IPS-18a (cell line): ENCODE data around the gene SOSTDC1.
A peak's percentile ranks its signal among the peaks of the same experiment; 100 is the strongest.
"Not testable (repeated sequence)": the region's sequence is repeated elsewhere in the genome, so short reads cannot be mapped to it uniquely, and the experiment has no call there.

Source experiments
- H3K27ac ChIP-seq: one replicate; pipeline ENCODE4 v1.5.1; 2013; ENCODE audit warnings: low read length
- H3K27me3 ChIP-seq: one replicate; pipeline ENCODE4 v1.6.1; 2013; ENCODE audit warnings: mild to moderate bottlenecking, low read length; ENCODE audit not compliant: control insufficient read depth, insufficient read depth
- H3K36me3 ChIP-seq: one replicate; pipeline ENCODE4 v1.6.1; 2013; ENCODE audit warnings: low read depth, low read length; ENCODE audit not compliant: control insufficient read depth
- H3K4me1 ChIP-seq: one replicate; pipeline ENCODE4 v1.6.1; 2013; ENCODE audit warnings: low read depth, low read length; ENCODE audit not compliant: control insufficient read depth
- H3K4me3 ChIP-seq: one replicate; pipeline ENCODE4 v1.5.1; 2013; ENCODE audit warnings: low read length
- H3K9ac ChIP-seq: one replicate; pipeline ENCODE4 v1.6.1; 2013; ENCODE audit warnings: mild to moderate bottlenecking, low read length, moderate library complexity
- H3K9me3 ChIP-seq: one replicate; pipeline ENCODE4 v1.6.1; 2013; ENCODE audit warnings: low read depth, low read length; ENCODE audit not compliant: control insufficient read depth

Gene SOSTDC1, protein sequence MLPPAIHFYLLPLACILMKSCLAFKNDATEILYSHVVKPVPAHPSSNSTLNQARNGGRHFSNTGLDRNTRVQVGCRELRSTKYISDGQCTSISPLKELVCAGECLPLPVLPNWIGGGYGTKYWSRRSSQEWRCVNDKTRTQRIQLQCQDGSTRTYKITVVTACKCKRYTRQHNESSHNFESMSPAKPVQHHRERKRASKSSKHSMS

GRCh38 chr7:16465469-16466361 is at the start of gene SOSTDC1:
Gene SOSTDC1, minus strand, starts transcription at chr7:16465738. Its CDS starts 70 bp downstream, at chr7:16465668.
- no peak within 1 kb of the TSS for H3K9ac ChIP-seq
- no peak within 1 kb of the TSS for H3K27ac ChIP-seq
- H3K4me3 ChIP-seq = peak within 1 kb of the TSS; percentile 6
- no peaks in the 10 kb centered on the region for H3K27me3 ChIP-seq
- H3K9me3 ChIP-seq = no peaks in the 10 kb centered on the region
- peaks cover 35% of the 10 kb centered on the region for H3K4me1 ChIP-seq
- no peaks in the 10 kb centered on the region for H3K36me3 ChIP-seq

- Histone ChIP-seq H3K4me3 (no peak overlapping the region), H3K9ac (no peak overlapping the region), H3K4me1 (no peaks in the 10 kb centered on the region), H3K9me3 (no peaks in the 10 kb centered on the region), H3K27me3 (no peaks in the 10 kb centered on the region), H3K27ac (no peak overlapping the region), H3K36me3 (no peaks in the 10 kb centered on the region)
Measured at GRCh38 chr7:16514729-16515128, 49.2 kb upstream of the SOSTDC1 start.

- no peaks in the 10 kb centered on the region for H3K27me3 ChIP-seq
- H3K4me3 ChIP-seq = no peak overlapping the region
- H3K27ac ChIP-seq = no peak overlapping the region
- H3K4me1 ChIP-seq = no peaks in the 10 kb centered on the region
- H3K9me3 ChIP-seq = no peaks in the 10 kb centered on the region
- H3K36me3 ChIP-seq = no peaks in the 10 kb centered on the region
- no peak overlapping the region for H3K9ac ChIP-seq
Measured at GRCh38 chr7:16514271-16514670, 48.7 kb upstream of the SOSTDC1 start.

DNA sequence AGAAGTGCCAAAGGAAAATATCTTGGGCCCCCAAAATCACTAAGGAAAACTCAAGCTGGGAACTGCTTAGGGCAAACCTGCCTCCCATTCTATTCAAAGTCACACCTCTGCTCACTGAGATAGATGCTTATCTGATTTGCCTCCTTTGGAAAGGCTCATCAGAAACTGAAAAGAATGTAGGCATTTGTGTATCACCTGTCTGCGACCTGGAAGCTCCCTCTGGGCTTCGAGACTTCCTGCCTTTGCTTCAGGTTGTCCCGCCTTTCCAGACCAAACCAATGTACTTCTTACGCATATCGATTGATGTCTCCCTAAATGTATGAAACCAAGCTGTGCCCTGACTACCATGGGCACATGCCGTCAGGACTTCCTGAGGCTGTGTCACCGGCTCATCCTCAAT is 46.6 kb upstream of the SOSTDC1 start:
- H3K27ac ChIP-seq = no peak overlapping the region

DNA sequence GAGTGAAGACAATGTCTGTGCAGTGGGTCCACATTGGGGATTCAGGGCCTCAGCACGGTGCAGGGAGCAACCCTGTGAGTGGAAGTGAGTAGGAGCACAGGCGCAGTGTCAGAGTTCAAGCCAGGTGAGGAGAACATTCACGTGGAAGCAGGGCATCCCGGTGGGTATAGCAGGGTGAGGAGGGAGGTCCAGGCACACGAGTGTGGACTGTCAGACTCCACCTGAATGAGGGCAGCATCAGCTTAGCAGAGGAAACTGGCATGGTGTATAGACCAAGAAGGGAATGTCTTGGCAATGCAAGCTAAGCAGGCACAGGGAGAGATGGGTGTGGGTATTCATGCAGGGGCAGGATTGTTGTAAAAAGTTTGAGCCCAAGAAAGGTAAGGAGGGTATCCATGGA is 45.8 kb upstream of the SOSTDC1 start:
- Histone ChIP-seq H3K4me1 (no peaks in the 10 kb centered on the region), H3K27ac (no peak overlapping the region), H3K9ac (no peak overlapping the region), H3K36me3 (no peaks in the 10 kb centered on the region), H3K4me3 (no peak overlapping the region), H3K9me3 (no peaks in the 10 kb centered on the region), H3K27me3 (no peaks in the 10 kb centered on the region)

More for the DNA sequence above, 46.6 kb upstream of the SOSTDC1 start:
- Histone ChIP-seq H3K4me3 (no peak overlapping the region), H3K36me3 (no peaks in the 10 kb centered on the region), H3K9ac (no peak overlapping the region), H3K9me3 (no peaks in the 10 kb centered on the region), H3K4me1 (no peaks in the 10 kb centered on the region), H3K27me3 (no peaks in the 10 kb centered on the region)

DNA sequence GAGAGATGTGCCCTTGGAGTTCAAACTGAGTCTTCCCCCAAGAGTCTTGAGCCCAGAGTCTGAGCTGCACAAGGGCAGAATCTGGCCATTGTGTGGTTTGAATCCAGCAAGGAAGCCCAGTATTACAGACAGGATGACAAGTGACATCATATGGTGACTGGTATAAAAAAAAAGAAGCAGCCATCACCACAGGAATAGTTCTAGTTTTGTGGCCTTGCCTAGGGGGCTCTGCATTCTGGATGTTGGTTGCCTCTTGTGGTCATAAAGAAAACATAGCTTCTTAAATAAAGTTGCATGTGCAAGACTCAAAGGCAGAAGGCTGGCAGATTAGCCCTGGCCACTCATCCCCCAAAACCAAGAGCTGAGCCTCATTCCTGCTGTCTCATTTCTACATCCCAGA is 44.3 kb upstream of the SOSTDC1 start:
- Histone ChIP-seq H3K4me3 (no peak overlapping the region), H3K9me3 (no peaks in the 10 kb centered on the region), H3K27me3 (no peaks in the 10 kb centered on the region), H3K36me3 (no peaks in the 10 kb centered on the region), H3K4me1 (no peaks in the 10 kb centered on the region), H3K9ac (no peak overlapping the region), H3K27ac (no peak overlapping the region)

- not testable (repeated sequence) for H3K4me1 ChIP-seq, H3K4me3 ChIP-seq, H3K36me3 ChIP-seq, H3K27ac ChIP-seq, H3K9ac ChIP-seq, H3K27me3 ChIP-seq, H3K9me3 ChIP-seq
Measured at GRCh38 chr7:16506422-16506821, 40.9 kb upstream of the SOSTDC1 start.

DNA sequence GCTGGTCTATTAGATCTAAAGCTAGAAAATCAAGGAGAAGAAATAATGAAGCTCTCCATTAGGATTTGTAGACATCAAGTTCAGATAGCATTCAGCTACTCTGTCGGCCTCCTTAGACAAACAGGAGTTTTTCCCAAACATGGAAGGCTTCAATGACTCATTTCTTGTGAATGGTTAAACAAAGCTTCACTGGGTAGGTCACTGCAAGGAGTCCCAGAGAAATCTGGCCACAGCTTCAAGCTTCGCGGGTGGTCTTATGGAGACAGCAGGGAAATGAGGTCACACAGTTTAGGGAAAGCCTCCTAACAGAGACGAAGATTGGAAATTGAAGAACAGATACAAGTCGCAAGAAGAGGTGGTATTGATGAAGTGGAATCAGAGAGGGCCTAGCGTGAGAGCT is 38.5 kb upstream of the SOSTDC1 start:
- H3K9me3 ChIP-seq = no peaks in the 10 kb centered on the region
- H3K4me1 ChIP-seq = no peaks in the 10 kb centered on the region
- no peak overlapping the region for H3K27ac ChIP-seq
- no peaks in the 10 kb centered on the region for H3K36me3 ChIP-seq
- no peaks in the 10 kb centered on the region for H3K27me3 ChIP-seq
- H3K9ac ChIP-seq = no peak overlapping the region
- no peak overlapping the region for H3K4me3 ChIP-seq

- no peak overlapping the region for H3K4me3 ChIP-seq
- no peak overlapping the region for H3K27ac ChIP-seq
- H3K9ac ChIP-seq = no peak overlapping the region
- H3K36me3 ChIP-seq = no peaks in the 10 kb centered on the region
- no peaks in the 10 kb centered on the region for H3K27me3 ChIP-seq
- no peaks in the 10 kb centered on the region for H3K9me3 ChIP-seq
- H3K4me1 ChIP-seq = no peaks in the 10 kb centered on the region
Measured at GRCh38 chr7:16502303-16502702, 36.8 kb upstream of the SOSTDC1 start.

GRCh38 chr7:16498122-16498521 is 32.6 kb upstream of the SOSTDC1 start:
- Histone ChIP-seq H3K9ac (no peak overlapping the region), H3K4me1 (no peaks in the 10 kb centered on the region), H3K27me3 (no peaks in the 10 kb centered on the region), H3K9me3 (no peaks in the 10 kb centered on the region), H3K36me3 (no peaks in the 10 kb centered on the region), H3K27ac (no peak overlapping the region), H3K4me3 (no peak overlapping the region)

DNA sequence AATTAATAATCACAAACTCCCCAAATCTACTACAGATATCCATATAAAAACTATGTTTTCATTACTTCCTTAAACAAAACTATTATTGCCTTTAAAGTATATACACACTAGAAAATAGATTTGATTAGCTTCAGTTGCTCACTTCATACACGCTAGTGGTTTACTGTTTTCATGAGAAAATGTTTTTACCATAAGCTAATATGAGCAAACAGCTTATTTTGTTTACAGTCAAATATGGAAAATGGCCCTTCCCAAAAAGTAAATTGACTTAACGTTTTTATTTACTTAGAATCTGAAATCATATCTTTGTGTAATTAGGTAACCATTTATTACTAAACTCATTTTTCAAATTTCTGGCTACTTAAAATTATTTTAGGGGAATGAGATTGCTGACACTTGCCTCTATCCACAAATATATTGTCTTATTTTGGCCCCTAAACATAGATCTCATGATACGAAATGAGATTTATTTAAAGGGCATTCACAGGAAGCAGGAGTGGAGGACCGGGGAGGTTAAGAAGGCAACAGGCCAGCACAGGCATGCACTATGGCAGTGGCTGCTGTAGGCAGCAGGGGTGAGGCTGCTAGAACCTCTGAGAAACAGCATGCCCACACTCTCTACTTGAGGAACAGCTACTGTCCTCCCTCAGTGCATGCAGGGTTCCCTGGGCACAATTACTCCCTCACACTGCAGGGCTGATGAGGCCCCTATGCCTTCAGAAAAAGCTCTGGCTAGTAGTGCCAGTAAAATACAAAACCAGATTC is 29.6 kb upstream of the SOSTDC1 start:
- Histone ChIP-seq H3K4me1 (no peaks in the 10 kb centered on the region), H3K27me3 (no peaks in the 10 kb centered on the region), H3K4me3 (no peak overlapping the region), H3K9ac (no peak overlapping the region), H3K9me3 (no peaks in the 10 kb centered on the region), H3K36me3 (no peaks in the 10 kb centered on the region), H3K27ac (no peak overlapping the region)
